Adrenal gland (tissue), 12 donors: ENCODE measurements around the gene RPTOR. TPM values are rescaled to one million over a fixed set of nuclear protein-coding genes. Genes with fewer than 3 reads are reported as not detected.
A peak's percentile ranks its signal among the peaks of the same experiment; 100 is the strongest.

ENCODE experiments used
- DNase-seq, 7 donors: peaks; one replicate each; pipeline ENCODE4 v3.0.0-alpha.2; 2019 to 2020
- H3K27ac ChIP-seq, 5 donors: fragments of 200-600 bp; sonication (generic) in 4 of 5; 1 replicate in 3 of 5; 2 replicates in 2 of 5; pipeline versions ENCODE4 v1.5.1 to v1.8.0; 2016 to 2020; ENCODE audit warnings: mild to moderate bottlenecking in 1 of 5
- H3K27me3 ChIP-seq: fragments of 200-600 bp; 2 replicates; pipeline ENCODE4 v1.8.0; 2021
- H3K36me3 ChIP-seq, 2 donors: fragments of 200-600 bp; replicated peaks in 1 of 2; 1 replicate in 1 of 2; 2 replicates in 1 of 2; pipeline versions ENCODE4 v1.5.1 to v1.8.0; 2018 to 2022
- H3K4me1 ChIP-seq, 2 donors: fragments of 200-600 bp; replicated peaks in 1 of 2; 1 replicate in 1 of 2; 2 replicates in 1 of 2; pipeline versions ENCODE4 v1.5.1 to v1.8.0; 2018 to 2021
- H3K4me3 ChIP-seq, 4 donors: fragments of 200-600 bp; sonication (generic) in 3 of 4; one replicate each; pipeline ENCODE4 v1.5.1; 2016 to 2018
- H3K9me3 ChIP-seq, 3 donors: fragments of 200-600 bp; sonication (generic) in 1 of 3; replicated peaks in 1 of 3; 1 replicate in 2 of 3; 2 replicates in 1 of 3; pipeline versions ENCODE4 v1.5.1 to v1.8.0; 2016 to 2021
- POLR2A ChIP-seq, 2 donors: fragments of 450-650 bp; IDR thresholded peaks; one replicate each; pipeline ENCODE4 v1.6.1; 2017; ENCODE audit warnings: antibody characterized with exemption in 2 of 2, mild to moderate bottlenecking in 2 of 2, moderate library complexity in 1 of 2
- WGBS, 4 donors: extraction: QIAGEN DNeasy Blood & Tissue Kit in 2 of 4; methylation state at CpG; one replicate each; pipeline versions ENCODE4 v1.1.5 to v1.1.7; 2013 to 2017; 5-methylcytosine and 5-hydroxymethylcytosine counted together
- intact Hi-C, 2 donors: fragments of 100-400 bp; cut with DNase I; formaldehyde crosslinking; loops; one replicate each; pipeline versions ENCODE4 v1.14.1 to v1.15.0; 2022 to 2023
- polyA plus RNA-seq, 3 donors: library from polyadenylated mRNA; stranded (reverse); fragments of 200-250 nt in 2 of 3; fragments of 350-450 nt in 1 of 3; fragmentation: Illumina TruSeq in 1 of 3; extraction: RNeasy Lipid Tissue Mini Kit (QIAGEN cat#74804) in 1 of 3; gene quantifications; one replicate each; pipeline ENCODE4 v1.2.3, GENCODE V29; 2013 to 2014
- total RNA-seq, 9 donors: library from RNA; depleted of rRNA in 4 of 9; stranded (reverse); fragments of >200 nt in 4 of 9; fragments of 120-200 nt in 1 of 9; fragmentation: NEBNext Ultra II Directional in 1 of 9; extraction: Animal tissue kit (Norgen Biotek cat#: 25700) in 1 of 9; gene quantifications; one replicate each; pipeline versions ENCODE4 v1.1.0 to v1.2.4, GENCODE V29; 2013 to 2023
- TF ChIP-seq, protein P1 (sequence below), 6 experiments: fragments of 450-650 bp in 4 of 6; fragments of 200-600 bp in 2 of 6; sonication (generic) in 1 of 6; IDR thresholded peaks; 1 replicate in 5 of 6; 2 replicates in 1 of 6; pipeline versions ENCODE4 v1.5.1 to v1.8.0; 2016 to 2021; ENCODE audit warnings: antibody characterized with exemption in 6 of 6, mild to moderate bottlenecking in 2 of 6, moderate library complexity in 1 of 6
- donor health status: healthy with polysubstance abuse.
- donor health status: Bipolar disorder and iron deficiency.
- donor health status: DM: yes; HTN: yes; CAD: no.
- donor health status: DM: no; HTN: no; CAD: no.
- donor health status: DM: no; HTN: no; CAD: no.
- donor health status: DM: yes; HTN: yes; CAD: no.

The RPTOR gene
- total and polyA plus RNA-seq, 12 donors: 9.7 to 53.3 (median 29.7) TPM

DNA sequence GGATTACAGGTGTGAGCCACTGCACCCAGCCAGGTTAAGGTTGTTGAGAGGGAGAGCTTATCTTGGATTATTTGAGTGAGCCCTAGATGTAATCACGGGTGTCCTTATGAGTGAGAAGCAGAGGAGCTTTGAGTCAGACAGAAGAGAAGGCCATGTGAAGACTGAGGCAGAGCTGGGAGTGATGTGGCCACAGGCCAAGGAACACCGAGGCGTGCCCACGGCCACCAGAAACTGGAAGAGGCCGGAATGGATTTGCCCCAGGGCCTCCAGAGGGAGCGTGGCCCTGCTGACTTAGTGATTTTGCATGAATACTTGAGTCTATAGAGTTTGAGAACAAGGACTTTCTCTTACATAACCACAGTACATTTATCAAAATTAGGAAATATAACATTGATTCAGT, 137.7 kb downstream of the RPTOR start:
- Histone ChIP-seq H3K4me1 (no peaks in the 10 kb centered on the region), H3K27ac (peak overlapping the region in 2 of 5 donors; percentile 31 to 51), H3K27me3 (no peaks in the 10 kb centered on the region), H3K36me3 (no peaks in the 10 kb centered on the region), H3K9me3 (no peaks in the 10 kb centered on the region), H3K4me3 (no peak overlapping the region)
- intact Hi-C loops: no loop called here
- 47 to 72% (median 53%) methylated on average over 6 of the region's 6 CpGs for WGBS, 4 donors
- TF ChIP-seq, protein P1, sequence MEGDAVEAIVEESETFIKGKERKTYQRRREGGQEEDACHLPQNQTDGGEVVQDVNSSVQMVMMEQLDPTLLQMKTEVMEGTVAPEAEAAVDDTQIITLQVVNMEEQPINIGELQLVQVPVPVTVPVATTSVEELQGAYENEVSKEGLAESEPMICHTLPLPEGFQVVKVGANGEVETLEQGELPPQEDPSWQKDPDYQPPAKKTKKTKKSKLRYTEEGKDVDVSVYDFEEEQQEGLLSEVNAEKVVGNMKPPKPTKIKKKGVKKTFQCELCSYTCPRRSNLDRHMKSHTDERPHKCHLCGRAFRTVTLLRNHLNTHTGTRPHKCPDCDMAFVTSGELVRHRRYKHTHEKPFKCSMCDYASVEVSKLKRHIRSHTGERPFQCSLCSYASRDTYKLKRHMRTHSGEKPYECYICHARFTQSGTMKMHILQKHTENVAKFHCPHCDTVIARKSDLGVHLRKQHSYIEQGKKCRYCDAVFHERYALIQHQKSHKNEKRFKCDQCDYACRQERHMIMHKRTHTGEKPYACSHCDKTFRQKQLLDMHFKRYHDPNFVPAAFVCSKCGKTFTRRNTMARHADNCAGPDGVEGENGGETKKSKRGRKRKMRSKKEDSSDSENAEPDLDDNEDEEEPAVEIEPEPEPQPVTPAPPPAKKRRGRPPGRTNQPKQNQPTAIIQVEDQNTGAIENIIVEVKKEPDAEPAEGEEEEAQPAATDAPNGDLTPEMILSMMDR (IDR thresholded peaks at IDR 0.05): no peak
- no peak for TF ChIP-seq POLR2A (IDR thresholded peaks at IDR 0.05)
- peak in 2 of 7 donors; percentile 36 to 41 for DNase-seq

DNA sequence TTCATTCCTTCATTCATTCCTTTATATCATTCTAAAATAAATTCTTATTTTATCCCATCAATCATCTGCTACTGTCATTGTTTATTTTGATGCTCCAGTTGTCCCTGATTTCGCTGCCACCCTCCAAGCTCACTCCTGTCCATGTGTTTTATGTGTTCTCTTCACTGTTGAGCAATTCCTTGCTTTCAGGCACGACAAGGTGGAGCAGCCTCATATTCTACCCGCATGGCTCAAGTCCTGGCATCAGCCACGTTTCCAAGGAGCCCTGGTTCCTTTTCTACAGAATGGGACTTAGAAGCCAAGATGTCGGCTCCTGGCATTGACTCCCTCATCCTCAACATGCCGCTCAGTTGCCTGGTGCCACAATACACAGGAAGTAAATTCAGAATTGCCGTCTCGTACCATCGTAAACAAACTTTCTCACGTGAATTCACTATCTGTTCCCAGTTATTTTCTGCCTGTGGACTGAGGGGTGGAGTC, 139.0 kb downstream of the RPTOR start:
- intact Hi-C loops: no loop called here

DNA sequence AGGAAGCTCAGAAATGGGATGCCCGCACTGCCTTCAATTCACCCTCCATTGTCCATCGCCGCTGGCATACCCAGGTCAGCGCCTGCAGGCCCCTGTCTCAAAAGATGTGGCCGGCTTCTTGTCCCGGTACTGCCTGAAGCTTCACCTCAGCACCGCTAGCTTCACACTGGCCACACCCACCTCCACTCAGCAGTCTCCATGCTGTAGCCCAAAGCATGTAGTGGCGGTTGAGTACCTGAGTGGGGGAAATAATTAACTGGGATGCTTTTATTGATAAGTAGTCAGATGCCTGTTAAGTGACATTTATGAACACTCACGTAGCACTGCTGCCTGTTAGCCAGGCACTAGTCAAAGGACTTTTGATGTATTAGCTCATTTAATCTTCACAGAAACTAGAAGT, 143.2 kb downstream of the RPTOR start:
- Histone ChIP-seq H3K4me3 (no peak overlapping the region), H3K27me3 (no peaks in the 10 kb centered on the region), H3K36me3 (no peaks in the 10 kb centered on the region), H3K9me3 (no peaks in the 10 kb centered on the region), H3K27ac (no peak overlapping the region), H3K4me1 (no peaks in the 10 kb centered on the region)
- no peak for TF ChIP-seq POLR2A (IDR thresholded peaks at IDR 0.05)
- TF ChIP-seq, protein P1 (IDR thresholded peaks at IDR 0.05): no peak
- WGBS, 4 donors: 91 to 100% (median 94%) methylated on average over 4 to 9 of the region's 9 CpGs
- intact Hi-C loops: no loop called here
- DNase-seq: no peak

More for the DNA sequence above, 139.0 kb downstream of the RPTOR start:
- Histone ChIP-seq H3K4me1 (no peaks in the 10 kb centered on the region), H3K4me3 (no peak overlapping the region), H3K27me3 (no peaks in the 10 kb centered on the region), H3K36me3 (no peaks in the 10 kb centered on the region), H3K27ac (no peak overlapping the region), H3K9me3 (no peaks in the 10 kb centered on the region)
- 84 to 88% (median 86%) methylated on average over 10 of the region's 10 CpGs for WGBS, 4 donors
- TF ChIP-seq POLR2A (IDR thresholded peaks at IDR 0.05): no peak
- TF ChIP-seq, protein P1 (IDR thresholded peaks at IDR 0.05): no peak
- no peak for DNase-seq

DNA sequence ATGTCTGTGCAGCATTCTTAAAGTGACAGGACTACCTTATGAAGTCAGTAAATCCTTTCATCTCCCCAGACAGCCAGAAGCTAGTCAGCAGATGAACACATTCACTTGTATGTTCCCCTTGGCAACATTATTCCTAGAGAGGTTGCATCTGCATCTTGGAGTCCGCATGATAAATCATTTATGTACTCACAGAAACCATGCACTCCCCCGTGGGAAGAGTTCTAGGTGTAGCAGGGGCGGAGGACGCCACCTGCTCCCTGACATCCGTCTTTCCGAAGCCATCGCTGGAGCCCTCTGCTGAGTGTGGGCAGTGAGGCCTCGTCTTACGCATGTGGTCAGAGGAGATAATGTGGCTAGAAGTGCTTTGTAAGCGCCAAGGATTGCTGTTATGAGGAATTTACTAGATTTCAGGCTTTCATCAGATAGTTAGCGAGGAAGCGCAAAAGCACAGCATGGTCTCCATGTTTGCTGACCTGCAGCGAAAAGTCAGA, 144.5 kb downstream of the RPTOR start:
- DNase-seq: no peak
- 85 to 91% (median 89%) methylated on average over 11 to 13 of the region's 13 CpGs for WGBS, 4 donors

More for the DNA sequence above, 144.5 kb downstream of the RPTOR start:
- no peak overlapping the region for H3K27ac ChIP-seq
- H3K27me3 ChIP-seq: no peaks in the 10 kb centered on the region
- no peak overlapping the region for H3K4me3 ChIP-seq
- intact Hi-C loops: no loop called here
- H3K36me3 ChIP-seq: no peaks in the 10 kb centered on the region
- H3K4me1 ChIP-seq: peaks cover 0 to 11% of the 10 kb centered on the region in 2 donors
- TF ChIP-seq POLR2A (IDR thresholded peaks at IDR 0.05): no peak
- TF ChIP-seq, protein P1 (IDR thresholded peaks at IDR 0.05): no peak
- no peaks in the 10 kb centered on the region for H3K9me3 ChIP-seq
